Chondrocyte (in vitro differentiated cells): ENCODE measurements around the gene TMEM127. TPM values are rescaled to one million over a fixed set of nuclear protein-coding genes. Genes with fewer than 3 reads are reported as not detected.
"Not testable (repeated sequence)": the region's sequence is repeated elsewhere in the genome, so short reads cannot be mapped to it uniquely, and the experiment has no call there.

Experiments
- DNase-seq: peaks from one replicate; pipeline ENCODE4 v3.0.0; 2021; ENCODE audit warnings: mixed read lengths, low spot score
- H3K27ac Mint-ChIP-seq: one replicate; pipeline ENCODE4 v1.8.0; 2021; ENCODE audit warnings: mild to moderate bottlenecking, moderate library complexity, mixed read lengths; ENCODE audit not compliant: unreplicated experiment
- H3K27me3 Mint-ChIP-seq: 2 replicates; pipeline ENCODE4 v1.8.0; 2021; ENCODE audit warnings: low read depth, mixed read lengths
- H3K36me3 Mint-ChIP-seq: 2 replicates; pipeline ENCODE4 v1.8.0; 2021; ENCODE audit warnings: low read depth, mixed read lengths
- H3K4me1 Mint-ChIP-seq: 2 replicates; pipeline ENCODE4 v1.8.0; 2021; ENCODE audit warnings: low read depth, mild to moderate bottlenecking, mixed read lengths
- H3K4me3 Mint-ChIP-seq: one replicate; pipeline ENCODE4 v1.8.0; 2021; ENCODE audit warnings: mild to moderate bottlenecking, moderate library complexity, mixed read lengths; ENCODE audit not compliant: unreplicated experiment
- H3K9me3 Mint-ChIP-seq: 2 replicates; pipeline ENCODE4 v1.8.0; 2021; ENCODE audit warnings: low read depth, mixed read lengths
- CTCF ChIP-seq: fragments of 200-600 bp; sonication (generic); IDR thresholded peaks from 2 replicates; pipeline ENCODE4 v1.5.0; 2021; ENCODE audit warnings: antibody characterized with exemption, mild to moderate bottlenecking, moderate library complexity
- total RNA-seq: library from RNA; stranded (reverse); gene quantifications from 3 replicates; pipeline ENCODE4 v1.2.1, GENCODE V29; 2021

Gene TMEM127
- total RNA-seq, 1 donor from 2014 or later, result 54.4 TPM

GRCh38 chr2:96236882-96237281 lies 28.9 kb downstream of the TMEM127 start:
- H3K36me3 Mint-ChIP-seq, result no peaks in the 10 kb centered on the region
- no peak overlapping the region for H3K4me3 Mint-ChIP-seq
- no peaks in the 10 kb centered on the region for H3K27me3 Mint-ChIP-seq
- H3K4me1 Mint-ChIP-seq, result no peaks in the 10 kb centered on the region
- no peak for DNase-seq
- no peak overlapping the region for H3K27ac Mint-ChIP-seq
- no peaks in the 10 kb centered on the region for H3K9me3 Mint-ChIP-seq
- no peak for TF ChIP-seq CTCF

GRCh38 chr2:96233880-96234316 lies 31.9 kb downstream of the TMEM127 start:
- H3K9me3 Mint-ChIP-seq, result no peaks in the 10 kb centered on the region
- DNase-seq, result no peak
- H3K4me3 Mint-ChIP-seq, result no peak overlapping the region
- no peaks in the 10 kb centered on the region for H3K36me3 Mint-ChIP-seq
- no peaks in the 10 kb centered on the region for H3K4me1 Mint-ChIP-seq
- H3K27me3 Mint-ChIP-seq, result no peaks in the 10 kb centered on the region
- H3K27ac Mint-ChIP-seq, result no peak overlapping the region
- no peak for TF ChIP-seq CTCF

- no peaks in the 10 kb centered on the region for H3K27me3 Mint-ChIP-seq
- no peak overlapping the region for H3K27ac Mint-ChIP-seq
- no peak for DNase-seq
- no peaks in the 10 kb centered on the region for H3K9me3 Mint-ChIP-seq
- no peak overlapping the region for H3K4me3 Mint-ChIP-seq
- no peaks in the 10 kb centered on the region for H3K36me3 Mint-ChIP-seq
- no peaks in the 10 kb centered on the region for H3K4me1 Mint-ChIP-seq
- no peak for TF ChIP-seq CTCF
These were observed 32.4 kb downstream of the TMEM127 start for GRCh38 chr2:96233436-96233835.

- no peak for DNase-seq
- no peak for TF ChIP-seq CTCF
These were observed 34.5 kb downstream of the TMEM127 start for GRCh38 chr2:96231316-96231715.

GRCh38 chr2:96225016-96225533 lies 40.7 kb downstream of the TMEM127 start:
- Mint-ChIP-seq H3K27ac (no peak overlapping the region), H3K4me1 (no peaks in the 10 kb centered on the region), H3K4me3 (no peak overlapping the region), H3K36me3 (no peaks in the 10 kb centered on the region), H3K9me3 (no peaks in the 10 kb centered on the region), H3K27me3 (no peaks in the 10 kb centered on the region)
- no peak for DNase-seq
- no peak for TF ChIP-seq CTCF

More at GRCh38 chr2:96231316-96231715, 34.5 kb downstream of the TMEM127 start:
- Mint-ChIP-seq H3K9me3 (no peaks in the 10 kb centered on the region), H3K4me1 (no peaks in the 10 kb centered on the region), H3K27ac (no peak overlapping the region), H3K36me3 (no peaks in the 10 kb centered on the region), H3K27me3 (no peaks in the 10 kb centered on the region), H3K4me3 (no peak overlapping the region)

- H3K4me3 Mint-ChIP-seq, H3K27ac Mint-ChIP-seq, H3K4me1 Mint-ChIP-seq, H3K27me3 Mint-ChIP-seq, H3K9me3 Mint-ChIP-seq, H3K36me3 Mint-ChIP-seq, DNase-seq: not testable (repeated sequence)
These were observed 44.7 kb downstream of the TMEM127 start for GRCh38 chr2:96221106-96221505.

GRCh38 chr2:96219959-96220358 lies 45.8 kb downstream of the TMEM127 start:
- H3K36me3 Mint-ChIP-seq, H3K27ac Mint-ChIP-seq, H3K4me3 Mint-ChIP-seq, H3K4me1 Mint-ChIP-seq, H3K27me3 Mint-ChIP-seq, H3K9me3 Mint-ChIP-seq, DNase-seq: not testable (repeated sequence)
